Measurements from ENCODE around the gene BMP8A.
"Not testable (repeated sequence)": the region's sequence is repeated elsewhere in the genome, so short reads cannot be mapped to it uniquely, and the experiment has no call there.

The BMP8A gene

GRCh38 chr1:39526466-39527189 is 35.2 kb downstream of the BMP8A start:
- DNase-seq (ENCODE audit: low spot score) (no peak), FAIRE-seq (no peak)

- not testable (repeated sequence) for FAIRE-seq; DNase-seq (ENCODE audit: low spot score)
Observed at GRCh38 chr1:39527190-39527579, 35.7 kb downstream of the BMP8A start.

GRCh38 chr1:39528082-39528481 is 36.6 kb downstream of the BMP8A start:
- FAIRE-seq = no peak

GRCh38 chr1:39529901-39530535 is 38.6 kb downstream of the BMP8A start:
- DNase-seq (ENCODE audit: low spot score) = no peak
- FAIRE-seq = no peak

More at GRCh38 chr1:39528082-39528481, 36.6 kb downstream of the BMP8A start:
- DNase-seq (ENCODE audit: low spot score) = no peak

GRCh38 chr1:39531526-39531925 is 40.1 kb downstream of the BMP8A start:
- FAIRE-seq = no peak
- DNase-seq (ENCODE audit: low spot score) = no peak

- DNase-seq (ENCODE audit: low spot score) (no peak), FAIRE-seq (no peak)
Observed at GRCh38 chr1:39533442-39533841, 42.0 kb downstream of the BMP8A start.

GRCh38 chr1:39538531-39539251 is 47.3 kb downstream of the BMP8A start:
- FAIRE-seq = no peak

GRCh38 chr1:39539252-39539790 is 47.9 kb downstream of the BMP8A start:
- peak; percentile 23 for FAIRE-seq
- DNase-seq (ENCODE audit: low spot score) = peak; percentile 66

More at GRCh38 chr1:39538531-39539251, 47.3 kb downstream of the BMP8A start:
- DNase-seq (ENCODE audit: low spot score) = no peak

- DNase-seq (ENCODE audit: low spot score) = no peak
- no peak for FAIRE-seq
Observed at GRCh38 chr1:39540504-39541031, 49.1 kb downstream of the BMP8A start.

GRCh38 chr1:39542924-39543323 is 51.5 kb downstream of the BMP8A start:
- DNase-seq (ENCODE audit: low spot score) (no peak), FAIRE-seq (no peak)

- no peak for DNase-seq (ENCODE audit: low spot score)
- no peak for FAIRE-seq
Observed at GRCh38 chr1:39544327-39544726, 52.9 kb downstream of the BMP8A start.

GRCh38 chr1:39545531-39545930 is 54.1 kb downstream of the BMP8A start:
- no peak for FAIRE-seq

GRCh38 chr1:39554277-39554676 is 62.8 kb downstream of the BMP8A start:
- DNase-seq (ENCODE audit: low spot score) (no peak), FAIRE-seq (no peak)

More at GRCh38 chr1:39545531-39545930, 54.1 kb downstream of the BMP8A start:
- no peak for DNase-seq (ENCODE audit: low spot score)

- DNase-seq (ENCODE audit: low spot score) (no peak), FAIRE-seq (no peak)
Observed at GRCh38 chr1:39561279-39561678, 69.8 kb downstream of the BMP8A start.

GRCh38 chr1:39562886-39563285 is 71.5 kb downstream of the BMP8A start:
- FAIRE-seq = no peak
- no peak for DNase-seq (ENCODE audit: low spot score)

GRCh38 chr1:39563669-39564068 is 72.2 kb downstream of the BMP8A start:
- FAIRE-seq (no peak), DNase-seq (ENCODE audit: low spot score) (no peak)

GRCh38 chr1:39564340-39564739 is 72.9 kb downstream of the BMP8A start:
- DNase-seq (ENCODE audit: low spot score) (no peak), FAIRE-seq (no peak)

GRCh38 chr1:39564941-39565340 is 73.5 kb downstream of the BMP8A start:
- DNase-seq (ENCODE audit: low spot score) (no peak), FAIRE-seq (no peak)

GRCh38 chr1:39566441-39567137 is 75.2 kb downstream of the BMP8A start:
- no peak for FAIRE-seq
- no peak for DNase-seq (ENCODE audit: low spot score)

GRCh38 chr1:39567302-39567701 is 75.9 kb downstream of the BMP8A start:
- DNase-seq (ENCODE audit: low spot score) = no peak
- no peak for FAIRE-seq

- no peak for DNase-seq (ENCODE audit: low spot score)
- no peak for FAIRE-seq
Observed at GRCh38 chr1:39568208-39568607, 76.8 kb downstream of the BMP8A start.

Data from RCC 7860 (cell line).